K562 (cell line): ENCODE results near the gene CDH5. TPM values are rescaled to one million over a fixed set of nuclear protein-coding genes. Genes with fewer than 3 reads are reported as not detected.

Experiments
- ATAC-seq: fragments of 200-7000 bp; cut with Tn5 transposase; 3 replicates; pipeline ENCODE4 v1.9.1; 2020; ENCODE audit warnings: moderate library complexity
- BruUV-seq: library from RNA; stranded (reverse); fragments of 400-500 nt; replicated peaks from 2 replicates; lab custom pipeline; 2021; lab: Mats Ljungman, UMichigan
- CTCF ChIA-PET: fragments of 300-600 bp; formaldehyde crosslinking; extraction: SDS; loops from one replicate; lab custom pipeline; 2021; ENCODE audit warnings: low intra/inter-chr PET ratio; lab: Yijun Ruan, JAX
- POLR2A ChIA-PET: fragments of 300-600, 350-650 bp; sonication (Branson Sonifier 250); formaldehyde crosslinking; extraction: SDS; loops from one replicate; lab custom pipeline; 2021; ENCODE audit warnings: antibody characterized with exemption, inconsistent platforms; lab: Yijun Ruan, JAX
- DNase-seq, 4 experiments: peaks; one replicate each; pipeline versions ENCODE4 v3.0.0 to v3.0.0-alpha.2; 2011 to 2018; ENCODE audit warnings: low spot score in 3 of 4, mixed read lengths in 3 of 4; ENCODE audit errors: extremely low read depth in 1 of 4
- FAIRE-seq: peaks from 2 replicates; lab custom pipeline; 2011; peaks lifted over from hg19 to GRCh38; lab: Jason Lieb, UNC
- H2AFZ ChIP-seq: 2 replicates; pipeline ENCODE4 v1.6.0; 2011; ENCODE audit warnings: low read depth, low read length, control low read depth, inconsistent platforms
- H3K27ac ChIP-seq: fragments of 200-600 bp; 3 replicates; pipeline ENCODE4 v1.8.0; 2011; ENCODE audit warnings: low read depth, mild to moderate bottlenecking, control low read depth, inconsistent platforms, low read length, moderate library complexity, mixed read lengths; ENCODE audit errors: extremely low read depth
- H3K27me3 ChIP-seq, 2 experiments: fragments of 300-600 bp in 1 of 2; 2 replicates in 1 of 2; 3 replicates in 1 of 2; pipeline versions ENCODE4 v1.6.0 to v1.8.0; 2011; ENCODE audit warnings: inconsistent platforms in 2 of 2, low read length in 2 of 2, mild to moderate bottlenecking in 1 of 2, mixed read lengths in 1 of 2, moderate library complexity in 1 of 2; ENCODE audit not compliant: control insufficient read depth in 2 of 2, insufficient read depth in 2 of 2
- H3K36me3 ChIP-seq: fragments of 300-600 bp; 3 replicates; pipeline ENCODE4 v1.8.0; 2011; ENCODE audit warnings: mild to moderate bottlenecking, low read length, inconsistent platforms; ENCODE audit not compliant: control insufficient read depth, insufficient read depth
- H3K4me1 ChIP-seq, 2 experiments: fragments of 200-600 bp in 1 of 2; replicated peaks in 1 of 2; 2 replicates in 1 of 2; 3 replicates in 1 of 2; pipeline versions ENCODE4 v1.5.1 to v1.8.0; 2011; ENCODE audit warnings: inconsistent platforms in 2 of 2, low read length in 2 of 2, mild to moderate bottlenecking in 1 of 2, mixed read lengths in 1 of 2, moderate library complexity in 1 of 2; ENCODE audit not compliant: control insufficient read depth in 2 of 2, insufficient read depth in 2 of 2
- H3K4me2 ChIP-seq: 2 replicates; pipeline ENCODE4 v1.6.1; 2011; ENCODE audit warnings: low read length, control low read depth, inconsistent platforms, mixed read lengths; ENCODE audit not compliant: insufficient read depth
- H3K4me3 ChIP-seq: fragments of 200-600 bp; sonication (generic), shearing (Covaris generic); 2 replicates; pipeline ENCODE4 v1.5.1; 2016; ENCODE audit warnings: control low read depth, inconsistent platforms
- H3K79me2 ChIP-seq: fragments of 200-600 bp; 3 replicates; pipeline ENCODE4 v1.8.0; 2011; ENCODE audit warnings: low read length, inconsistent platforms; ENCODE audit not compliant: control insufficient read depth, insufficient read depth
- H3K9ac ChIP-seq, 2 experiments: 2 replicates each; pipeline versions ENCODE4 v1.6.0 to v1.6.1; 2011; ENCODE audit warnings: low read depth in 2 of 2, low read length in 2 of 2, control low read depth in 1 of 2, inconsistent platforms in 1 of 2, mild to moderate bottlenecking in 1 of 2, mixed read lengths in 1 of 2; ENCODE audit not compliant: insufficient read depth in 1 of 2
- H3K9me1 ChIP-seq: one replicate; pipeline ENCODE4 v1.6.0; 2011; ENCODE audit warnings: inconsistent platforms, mild to moderate bottlenecking, low read length, moderate library complexity; ENCODE audit not compliant: control insufficient read depth, insufficient read depth
- H3K9me3 ChIP-seq: replicated peaks from 2 replicates; pipeline ENCODE4 v1.5.1; 2011; ENCODE audit warnings: low read depth, low read length, inconsistent platforms; ENCODE audit not compliant: control insufficient read depth, insufficient read depth
- H4K20me1 ChIP-seq: replicated peaks from 2 replicates; pipeline ENCODE4 v1.6.1; 2011; ENCODE audit warnings: low read length, inconsistent platforms, mixed read lengths; ENCODE audit not compliant: control insufficient read depth, insufficient read depth
- EGR1 ChIP-seq: fragments of 450-650 bp; conservative IDR thresholded peaks from 2 replicates; pipeline ENCODE4 v1.6.1; 2017; ENCODE audit warnings: mild to moderate bottlenecking
- ELK3 ChIP-seq: fragments of 450-650 bp; formaldehyde crosslinking; IDR thresholded peaks from 2 replicates; pipeline ENCODE4 v1.4.0; 2020; ENCODE audit warnings: mild to moderate bottlenecking
- EZH2 ChIP-seq: IDR thresholded peaks from 2 replicates; pipeline ENCODE4 v1.6.1; 2012; ENCODE audit warnings: low read depth, mild to moderate bottlenecking, inconsistent platforms, low read length, borderline replicate concordance
- SMARCA5 ChIP-seq: fragments of 450-650 bp; IDR thresholded peaks from 2 replicates; pipeline ENCODE4 v1.6.1; 2016
- WGBS: fragments of 100-300 bp; shearing (Covaris generic); methylation state at CpG from one replicate; pipeline ENCODE4 v1.1.6; 2016; ENCODE audit warnings: low coverage, mixed read lengths; ENCODE audit not compliant: insufficient coverage; ENCODE audit errors: missing lambda C conversion rate; 5-methylcytosine and 5-hydroxymethylcytosine counted together
- in situ Hi-C: fragments of 300-500 bp; cut with MboI; formaldehyde crosslinking; loops from 4 replicates; pipeline ENCODE4 v1.15.0; 2018; ENCODE audit warnings: inconsistent platforms, mixed read lengths
- intact Hi-C: fragments of 100-400 bp; cut with micrococcal nuclease; formaldehyde crosslinking; loops from 2 replicates; pipeline ENCODE4 v1.14.2; 2022
- polyA plus RNA-seq, 8 experiments: library from polyadenylated mRNA; depleted of rRNA in 4 of 8; stranded (reverse) in 5 of 8; unstranded in 3 of 8; fragments of >200 nt; fragmentation: Nextera tagmentation in 2 of 8; fragmentation: Illumina TruSeq in 1 of 8; extraction: Ambion mirVana in 2 of 8; extraction: Trizol in 1 of 8; gene quantifications; 2 replicates each; pipeline versions ENCODE4 v1.2.1 to v1.2.3, GENCODE V29; 2011 to 2014; ENCODE audit warnings: inconsistent platforms in 1 of 8, missing spikeins in 1 of 8
- total RNA-seq, 7 experiments: library from RNA; depleted of rRNA in 6 of 7; stranded (reverse); fragments of >200 nt in 6 of 7; fragmentation: Illumina TruSeq in 2 of 7; extraction: Trizol in 2 of 7; gene quantifications; 2 replicates each; pipeline versions ENCODE4 v1.2.1 to v1.2.3, GENCODE V29; 2011 to 2021; ENCODE audit warnings: low replicate concordance in 1 of 7

The CDH5 gene
- total and polyA plus RNA-seq, 9 of the 15 experiments (the other 6 are each of a cell fraction or from before 2014, with no cell fraction given): not detected

- in situ Hi-C loops: no loop called here
- DNase-seq (no peak), ATAC-seq (no peak; the same call in 2 of the 3 replicates), FAIRE-seq (no peak)
- Histone ChIP-seq H3K9me3 (no peaks in the 10 kb centered on the region), H3K4me2 (no peak overlapping the region), H3K4me1 (peaks cover 0 to 15% of the 10 kb centered on the region in 2 experiments; a peak in 2 of 5 replicates), H3K27me3 (peaks cover 19 to 64% of the 10 kb centered on the region in 2 experiments), H2AFZ (no peak overlapping the region), H3K79me2 (no peaks in the 10 kb centered on the region), H3K36me3 (no peaks in the 10 kb centered on the region), H3K9ac (no peak overlapping the region), H3K27ac (no peak overlapping the region), H3K9me1 (no peaks in the 10 kb centered on the region), H3K4me3 (no peak overlapping the region), H4K20me1 (peaks cover 10% of the 10 kb centered on the region)
- TF ChIP-seq ELK3: no peak
- peak; percentile 41; the same call in 1 of the 2 replicates for TF ChIP-seq EZH2
- TF ChIP-seq SMARCA5: no peak
- TF ChIP-seq EGR1: 0 out of 2 replicates have a peak, but pooled peaks have one; percentile 30
- WGBS: 16% methylated on average over 36 of the region's 56 CpGs
- ChIA-PET POLR2A (no interaction called here), CTCF (no interaction called here)
- intact Hi-C loops: no loop called here
- BruUV-seq: no TSS peak
Measured at GRCh38 chr16:66426112-66427035, 59.9 kb downstream of the CDH5 start.
